SK-N-SH treated with all-trans-retinoic acid at 6 μM for 48 hours (cell line): ENCODE measurements around the gene ST3GAL3.

Experiments
- ATAC-seq: fragments of 200-7000 bp; cut with Tn5 transposase; 3 replicates; pipeline ENCODE4 v1.9.1; 2020; ENCODE audit warnings: mild to moderate bottlenecking, moderate library complexity
- ARNTL ChIP-seq: fragments of 450-650 bp; formaldehyde crosslinking; IDR thresholded peaks from 2 replicates; pipeline ENCODE4 v1.5.0; 2020; ENCODE audit warnings: low read depth, mild to moderate bottlenecking, moderate library complexity, borderline replicate concordance
- CSDC2 ChIP-seq: fragments of 250-450 bp; sonication (Bioruptor Pico); IDR thresholded peaks from 2 replicates; pipeline ENCODE4 v1.5.0; 2020; ENCODE audit warnings: mild to moderate bottlenecking, moderate library complexity
- ESRRG ChIP-seq: fragments of 250-450 bp; sonication (Bioruptor Pico); IDR thresholded peaks from 2 replicates; pipeline ENCODE4 v1.6.1; 2021; ENCODE audit warnings: mild to moderate bottlenecking
- ISL1 ChIP-seq: fragments of 250-450 bp; sonication (Bioruptor Pico); IDR thresholded peaks from 2 replicates; pipeline ENCODE4 v2.1.2; 2022; ENCODE audit warnings: mild to moderate bottlenecking, moderate library complexity
- PPARA ChIP-seq: fragments of 250-450 bp; sonication (Bioruptor Pico); IDR thresholded peaks from 2 replicates; pipeline ENCODE4 v1.5.0; 2020; ENCODE audit warnings: mild to moderate bottlenecking, borderline replicate concordance
- RARB ChIP-seq: fragments of 250-450 bp; sonication (Bioruptor Pico); IDR thresholded peaks from 2 replicates; pipeline ENCODE4 v1.8.0; 2021; ENCODE audit warnings: mild to moderate bottlenecking, moderate library complexity
- TCF4 ChIP-seq: fragments of 250-450 bp; sonication (Bioruptor Pico); IDR thresholded peaks from 2 replicates; pipeline ENCODE4 v1.8.0; 2021; ENCODE audit warnings: mild to moderate bottlenecking, moderate library complexity, borderline replicate concordance
- TOX ChIP-seq: fragments of 250-450 bp; sonication (Bioruptor Pico); IDR thresholded peaks from 2 replicates; pipeline ENCODE4 v1.8.0; 2021; ENCODE audit warnings: mild to moderate bottlenecking, moderate library complexity, borderline replicate concordance
- ZFP30 ChIP-seq: fragments of 450-650 bp; formaldehyde crosslinking; IDR thresholded peaks from 2 replicates; pipeline ENCODE4 v1.5.0; 2022; ENCODE audit warnings: mild to moderate bottlenecking, moderate library complexity
- ZNF565 ChIP-seq: fragments of 450-650 bp; formaldehyde crosslinking; conservative IDR thresholded peaks from 2 replicates; pipeline ENCODE4 v1.5.0; 2020; ENCODE audit warnings: low read depth, mild to moderate bottlenecking, moderate library complexity
- ZNF70 ChIP-seq: fragments of 450-650 bp; formaldehyde crosslinking; IDR thresholded peaks from 2 replicates; pipeline ENCODE4 v1.5.0; 2020; ENCODE audit warnings: mild to moderate bottlenecking, moderate library complexity
- ZNF8 ChIP-seq: fragments of 450-650 bp; formaldehyde crosslinking; IDR thresholded peaks from 2 replicates; pipeline ENCODE4 v1.5.0; 2020; ENCODE audit warnings: mild to moderate bottlenecking, moderate library complexity
- TF ChIP-seq, protein P1 (sequence below): fragments of 250-450 bp; sonication (Bioruptor Pico); IDR thresholded peaks from 2 replicates; pipeline ENCODE4 v1.8.0; 2020; ENCODE audit warnings: mild to moderate bottlenecking, moderate library complexity, borderline replicate concordance
- TF ChIP-seq, protein P2 (sequence below): fragments of 250-450 bp; sonication (Bioruptor Pico); IDR thresholded peaks from 2 replicates; pipeline ENCODE4 v1.5.0; 2020; ENCODE audit warnings: mild to moderate bottlenecking, moderate library complexity
- TF ChIP-seq, protein P3 (sequence below): fragments of 250-450 bp; sonication (Bioruptor Pico); IDR thresholded peaks from 2 replicates; pipeline ENCODE4 v1.5.1; 2020; ENCODE audit warnings: low read depth, mild to moderate bottlenecking, moderate library complexity
- TF ChIP-seq, protein P4 (sequence below): fragments of 250-450 bp; sonication (Bioruptor Pico); IDR thresholded peaks from 2 replicates; pipeline ENCODE4 v1.8.0; 2021; ENCODE audit warnings: low read depth, mild to moderate bottlenecking, moderate library complexity, borderline replicate concordance
- TF ChIP-seq, protein P5 (sequence below): fragments of 250-450 bp; sonication (Bioruptor Pico); IDR thresholded peaks from 2 replicates; pipeline ENCODE4 v1.5.1; 2021; ENCODE audit warnings: mild to moderate bottlenecking, moderate library complexity

The ST3GAL3 gene

DNA sequence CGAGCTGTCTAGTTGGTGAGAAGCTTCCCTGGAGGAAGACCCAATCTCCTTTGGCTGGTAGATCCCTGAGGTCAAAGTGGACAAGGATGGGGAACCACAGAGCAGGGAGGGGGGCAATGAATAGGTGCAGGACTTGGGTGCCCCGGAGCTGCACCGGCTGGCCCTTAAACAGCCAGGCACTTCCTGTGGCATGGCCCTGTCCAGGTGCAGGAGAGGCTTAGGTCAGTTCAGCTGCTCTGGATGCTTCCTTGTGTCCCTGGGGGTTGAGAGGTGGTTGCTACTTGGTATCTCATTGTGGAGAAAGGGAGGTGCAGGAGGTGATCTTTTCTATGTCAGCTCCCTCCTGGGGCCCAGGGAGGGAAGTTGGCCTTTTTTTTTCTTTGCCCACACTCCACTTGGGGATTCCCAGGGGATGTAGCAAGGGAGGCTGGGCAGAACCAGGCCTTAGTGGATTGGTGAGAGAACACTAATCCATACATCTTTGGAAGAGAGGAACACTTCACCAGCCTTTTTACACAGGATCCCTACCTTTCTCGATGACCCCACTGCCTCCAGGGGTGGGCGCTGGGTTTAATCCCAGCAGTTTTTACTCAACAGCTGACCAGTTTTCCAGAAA, 1.2 kb upstream of the ST3GAL3 start (continued):
- TF ChIP-seq, protein P1, sequence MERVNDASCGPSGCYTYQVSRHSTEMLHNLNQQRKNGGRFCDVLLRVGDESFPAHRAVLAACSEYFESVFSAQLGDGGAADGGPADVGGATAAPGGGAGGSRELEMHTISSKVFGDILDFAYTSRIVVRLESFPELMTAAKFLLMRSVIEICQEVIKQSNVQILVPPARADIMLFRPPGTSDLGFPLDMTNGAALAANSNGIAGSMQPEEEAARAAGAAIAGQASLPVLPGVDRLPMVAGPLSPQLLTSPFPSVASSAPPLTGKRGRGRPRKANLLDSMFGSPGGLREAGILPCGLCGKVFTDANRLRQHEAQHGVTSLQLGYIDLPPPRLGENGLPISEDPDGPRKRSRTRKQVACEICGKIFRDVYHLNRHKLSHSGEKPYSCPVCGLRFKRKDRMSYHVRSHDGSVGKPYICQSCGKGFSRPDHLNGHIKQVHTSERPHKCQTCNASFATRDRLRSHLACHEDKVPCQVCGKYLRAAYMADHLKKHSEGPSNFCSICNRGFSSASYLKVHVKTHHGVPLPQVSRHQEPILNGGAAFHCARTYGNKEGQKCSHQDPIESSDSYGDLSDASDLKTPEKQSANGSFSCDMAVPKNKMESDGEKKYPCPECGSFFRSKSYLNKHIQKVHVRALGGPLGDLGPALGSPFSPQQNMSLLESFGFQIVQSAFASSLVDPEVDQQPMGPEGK (CRISPR knock-in tag), result no peak
- no peak for TF ChIP-seq ZNF70 (CRISPR knock-in tag)
- TF ChIP-seq, all 23 proteins: peak for 0

DNA sequence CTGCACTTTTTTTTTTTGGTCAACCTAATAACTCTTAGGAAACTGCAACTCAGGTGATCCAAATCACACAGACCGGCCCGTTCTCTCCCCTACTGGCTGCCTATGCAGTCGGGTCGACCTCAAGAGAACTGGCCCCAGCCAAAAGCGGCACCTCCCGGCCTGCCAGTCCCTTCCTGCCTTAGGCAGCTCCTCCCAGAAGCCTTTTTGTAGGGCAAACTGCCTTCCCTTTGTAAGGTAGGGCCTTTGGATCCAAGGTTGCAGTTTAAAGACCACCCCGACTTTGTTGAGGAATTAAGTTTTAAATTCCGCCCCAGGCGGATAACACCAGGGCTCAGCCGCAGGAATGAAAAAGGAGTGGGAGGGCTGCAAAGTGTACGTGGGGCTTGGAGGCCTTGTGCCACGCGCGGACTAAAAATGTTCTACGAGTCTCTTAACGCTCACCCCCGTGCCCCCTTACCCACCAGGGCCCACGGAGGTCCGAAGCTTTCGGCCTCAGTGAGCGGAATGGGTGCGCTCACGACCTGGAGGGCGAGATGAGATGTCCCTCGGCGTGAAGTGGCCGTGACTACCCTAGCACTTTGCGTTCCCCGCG, 642 bp upstream of the ST3GAL3 start:
- TF ChIP-seq ESRRG, result 0 out of 2 replicates have a peak, but pooled peaks have one; percentile 41
- TF ChIP-seq RARB (CRISPR knock-in tag), result no peak
- peak; percentile 19 for ATAC-seq

DNA sequence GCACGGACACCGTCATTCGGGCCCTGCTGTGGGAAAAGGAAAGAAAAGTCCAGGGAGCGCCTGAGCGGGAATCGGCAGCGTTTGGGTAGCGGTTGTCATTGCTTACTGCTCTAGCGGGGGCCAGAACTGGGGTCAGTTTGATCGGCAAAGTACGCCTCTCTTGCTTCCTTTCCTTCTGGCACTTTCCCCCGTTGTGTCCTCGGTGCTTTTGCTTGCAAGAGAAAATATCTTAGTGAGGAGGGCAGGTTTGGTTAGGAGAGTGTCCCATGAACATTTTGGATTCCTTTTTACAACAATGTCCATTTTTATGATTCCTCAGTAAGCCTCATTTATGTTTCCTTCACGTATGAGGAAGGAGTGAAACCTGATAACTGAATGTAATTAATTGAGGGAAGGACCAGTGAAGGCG, 670 bp downstream of the ST3GAL3 start:
- no peak for ATAC-seq
- TF ChIP-seq ZNF565 (no peak), ARNTL (CRISPR knock-in tag) (no peak), ZNF8 (CRISPR knock-in tag) (no peak), TOX (CRISPR knock-in tag) (no peak), TCF4 (CRISPR knock-in tag) (no peak), PPARA (CRISPR knock-in tag) (no peak), ESRRG (no peak), ZNF70 (CRISPR knock-in tag) (no peak), ISL1 (CRISPR knock-in tag) (no peak)
- TF ChIP-seq, protein P2, sequence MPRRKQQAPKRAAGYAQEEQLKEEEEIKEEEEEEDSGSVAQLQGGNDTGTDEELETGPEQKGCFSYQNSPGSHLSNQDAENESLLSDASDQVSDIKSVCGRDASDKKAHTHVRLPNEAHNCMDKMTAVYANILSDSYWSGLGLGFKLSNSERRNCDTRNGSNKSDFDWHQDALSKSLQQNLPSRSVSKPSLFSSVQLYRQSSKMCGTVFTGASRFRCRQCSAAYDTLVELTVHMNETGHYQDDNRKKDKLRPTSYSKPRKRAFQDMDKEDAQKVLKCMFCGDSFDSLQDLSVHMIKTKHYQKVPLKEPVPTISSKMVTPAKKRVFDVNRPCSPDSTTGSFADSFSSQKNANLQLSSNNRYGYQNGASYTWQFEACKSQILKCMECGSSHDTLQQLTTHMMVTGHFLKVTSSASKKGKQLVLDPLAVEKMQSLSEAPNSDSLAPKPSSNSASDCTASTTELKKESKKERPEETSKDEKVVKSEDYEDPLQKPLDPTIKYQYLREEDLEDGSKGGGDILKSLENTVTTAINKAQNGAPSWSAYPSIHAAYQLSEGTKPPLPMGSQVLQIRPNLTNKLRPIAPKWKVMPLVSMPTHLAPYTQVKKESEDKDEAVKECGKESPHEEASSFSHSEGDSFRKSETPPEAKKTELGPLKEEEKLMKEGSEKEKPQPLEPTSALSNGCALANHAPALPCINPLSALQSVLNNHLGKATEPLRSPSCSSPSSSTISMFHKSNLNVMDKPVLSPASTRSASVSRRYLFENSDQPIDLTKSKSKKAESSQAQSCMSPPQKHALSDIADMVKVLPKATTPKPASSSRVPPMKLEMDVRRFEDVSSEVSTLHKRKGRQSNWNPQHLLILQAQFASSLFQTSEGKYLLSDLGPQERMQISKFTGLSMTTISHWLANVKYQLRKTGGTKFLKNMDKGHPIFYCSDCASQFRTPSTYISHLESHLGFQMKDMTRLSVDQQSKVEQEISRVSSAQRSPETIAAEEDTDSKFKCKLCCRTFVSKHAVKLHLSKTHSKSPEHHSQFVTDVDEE (CRISPR knock-in tag), result no peak
- TF ChIP-seq, protein P3, sequence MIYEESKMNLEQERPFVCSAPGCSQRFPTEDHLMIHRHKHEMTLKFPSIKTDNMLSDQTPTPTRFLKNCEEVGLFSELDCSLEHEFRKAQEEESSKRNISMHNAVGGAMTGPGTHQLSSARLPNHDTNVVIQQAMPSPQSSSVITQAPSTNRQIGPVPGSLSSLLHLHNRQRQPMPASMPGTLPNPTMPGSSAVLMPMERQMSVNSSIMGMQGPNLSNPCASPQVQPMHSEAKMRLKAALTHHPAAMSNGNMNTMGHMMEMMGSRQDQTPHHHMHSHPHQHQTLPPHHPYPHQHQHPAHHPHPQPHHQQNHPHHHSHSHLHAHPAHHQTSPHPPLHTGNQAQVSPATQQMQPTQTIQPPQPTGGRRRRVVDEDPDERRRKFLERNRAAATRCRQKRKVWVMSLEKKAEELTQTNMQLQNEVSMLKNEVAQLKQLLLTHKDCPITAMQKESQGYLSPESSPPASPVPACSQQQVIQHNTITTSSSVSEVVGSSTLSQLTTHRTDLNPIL (CRISPR knock-in tag), result no peak
- TF ChIP-seq, protein P1 (CRISPR knock-in tag), result no peak
- TF ChIP-seq, protein P4, sequence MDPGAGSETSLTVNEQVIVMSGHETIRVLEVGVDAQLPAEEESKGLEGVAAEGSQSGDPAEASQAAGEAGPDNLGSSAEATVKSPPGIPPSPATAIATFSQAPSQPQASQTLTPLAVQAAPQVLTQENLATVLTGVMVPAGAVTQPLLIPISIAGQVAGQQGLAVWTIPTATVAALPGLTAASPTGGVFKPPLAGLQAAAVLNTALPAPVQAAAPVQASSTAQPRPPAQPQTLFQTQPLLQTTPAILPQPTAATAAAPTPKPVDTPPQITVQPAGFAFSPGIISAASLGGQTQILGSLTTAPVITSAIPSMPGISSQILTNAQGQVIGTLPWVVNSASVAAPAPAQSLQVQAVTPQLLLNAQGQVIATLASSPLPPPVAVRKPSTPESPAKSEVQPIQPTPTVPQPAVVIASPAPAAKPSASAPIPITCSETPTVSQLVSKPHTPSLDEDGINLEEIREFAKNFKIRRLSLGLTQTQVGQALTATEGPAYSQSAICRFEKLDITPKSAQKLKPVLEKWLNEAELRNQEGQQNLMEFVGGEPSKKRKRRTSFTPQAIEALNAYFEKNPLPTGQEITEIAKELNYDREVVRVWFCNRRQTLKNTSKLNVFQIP (CRISPR knock-in tag), result no peak

DNA sequence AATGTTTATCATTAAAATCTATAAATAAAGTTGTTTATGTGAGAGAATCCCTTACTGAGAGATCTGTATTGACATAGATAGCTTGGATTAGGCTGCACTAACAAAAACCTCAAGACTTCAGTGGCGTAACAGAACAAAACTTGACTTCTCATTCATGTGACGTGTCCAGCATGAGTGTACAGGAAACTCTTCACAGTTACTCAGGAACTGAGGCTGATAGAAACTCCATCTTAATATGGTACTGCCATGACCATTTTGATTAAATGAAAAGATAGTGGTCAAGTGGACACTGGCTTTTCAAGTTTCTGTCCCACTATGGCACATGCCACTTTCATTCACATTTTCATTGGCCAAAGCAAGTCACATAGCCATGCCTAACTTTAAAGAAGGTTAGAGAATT, 3.7 kb downstream of the ST3GAL3 start:
- 0 out of 3 replicates have a peak, but pooled peaks have one; percentile 0 for ATAC-seq
- TF ChIP-seq, protein P1 (CRISPR knock-in tag), result no peak
- TF ChIP-seq ARNTL (CRISPR knock-in tag) (no peak), ZNF565 (no peak), CSDC2 (CRISPR knock-in tag) (no peak), ZFP30 (CRISPR knock-in tag) (no peak), RARB (CRISPR knock-in tag) (no peak), PPARA (CRISPR knock-in tag) (no peak)
- TF ChIP-seq, protein P5, sequence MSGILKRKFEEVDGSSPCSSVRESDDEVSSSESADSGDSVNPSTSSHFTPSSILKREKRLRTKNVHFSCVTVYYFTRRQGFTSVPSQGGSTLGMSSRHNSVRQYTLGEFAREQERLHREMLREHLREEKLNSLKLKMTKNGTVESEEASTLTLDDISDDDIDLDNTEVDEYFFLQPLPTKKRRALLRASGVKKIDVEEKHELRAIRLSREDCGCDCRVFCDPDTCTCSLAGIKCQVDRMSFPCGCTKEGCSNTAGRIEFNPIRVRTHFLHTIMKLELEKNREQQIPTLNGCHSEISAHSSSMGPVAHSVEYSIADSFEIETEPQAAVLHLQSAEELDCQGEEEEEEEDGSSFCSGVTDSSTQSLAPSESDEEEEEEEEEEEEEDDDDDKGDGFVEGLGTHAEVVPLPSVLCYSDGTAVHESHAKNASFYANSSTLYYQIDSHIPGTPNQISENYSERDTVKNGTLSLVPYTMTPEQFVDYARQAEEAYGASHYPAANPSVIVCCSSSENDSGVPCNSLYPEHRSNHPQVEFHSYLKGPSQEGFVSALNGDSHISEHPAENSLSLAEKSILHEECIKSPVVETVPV (CRISPR knock-in tag), result no peak
- TF ChIP-seq, protein P3 (CRISPR knock-in tag), result no peak
